ENCODE data around the gene TCTN3. TPM values are rescaled to one million over a fixed set of nuclear protein-coding genes. Genes with fewer than 3 reads are reported as not detected.
A peak's percentile ranks its signal among the peaks of the same experiment; 100 is the strongest.

TCTN3 gene
- total and polyA plus RNA-seq, 2 of the 13 experiments (the other 11 are each of a cell fraction or from before 2014, with no cell fraction given), result 53.3 to 60.0 TPM

GRCh38 chr10:95663496-95663895 is 30.2 kb downstream of the TCTN3 start:
- H3K79me2 ChIP-seq (ENCODE audit: insufficient read depth, low read length), result no peaks in the 10 kb centered on the region
- H2AFZ ChIP-seq (ENCODE audit: low read length), result no peak overlapping the region
- intact Hi-C loops (cut with micrococcal nuclease; ENCODE audit: unreplicated experiment) (no loop called here), in situ Hi-C loops (cut with HindIII; ENCODE audit: extremely low pct_ligation_motif_present, low pct_unique_long_range_greater_than_20kb) (no loop called here)
- no peaks in the 10 kb centered on the region for H4K20me1 ChIP-seq (ENCODE audit: insufficient read depth, low read length)
- 86% methylated on average over 1 of the region's 1 CpG for WGBS (ENCODE audit: low lambda C conversion rate)
- TF ChIP-seq ZNF207 (IDR thresholded peaks at IDR 0.05; ENCODE audit: borderline replicate concordance) (no peak), CENPT (CRISPR knock-in tag; IDR thresholded peaks at IDR 0.05; ENCODE audit: low read depth) (no peak), THAP8 (CRISPR knock-in tag; IDR thresholded peaks at IDR 0.05; ENCODE audit: borderline replicate concordance) (no peak), RERE (CRISPR knock-in tag; IDR thresholded peaks at IDR 0.05; ENCODE audit: low read depth) (no peak), MLLT10 (CRISPR knock-in tag; IDR thresholded peaks at IDR 0.05) (no peak), ZNF781 (CRISPR knock-in tag; IDR thresholded peaks at IDR 0.05; ENCODE audit: borderline replicate concordance, not compliant biosample characterization) (no peak), THRA (CRISPR knock-in tag; IDR thresholded peaks at IDR 0.05; ENCODE audit: borderline replicate concordance) (0 out of 2 replicates have a peak, but pooled peaks have one; percentile 30), ISL2 (CRISPR knock-in tag; IDR thresholded peaks at IDR 0.05) (no peak)
- ATAC-seq, result no peak
- BruUV-seq (replicated peaks), result no TSS peak
- no peak overlapping the region for H3K4me2 ChIP-seq (ENCODE audit: low read depth, low read length)
- no peak for DNase-seq (ENCODE audit: low spot score)
- H3K27me3 ChIP-seq (ENCODE audit: control insufficient read depth in 1 of 2, insufficient read depth in 2 of 2, low read length in 2 of 2), result no peaks in the 10 kb centered on the region
- H3K4me1 ChIP-seq (ENCODE audit: insufficient read depth, low read length), result peaks cover 25% of the 10 kb centered on the region
- H3K4me3 ChIP-seq (replicated peaks in 1 of 3; ENCODE audit: insufficient read depth in 1 of 3, low read depth in 2 of 3, low read length in 3 of 3), result no peak overlapping the region
- H3K9ac ChIP-seq (ENCODE audit: insufficient read depth, low read depth, low read length), result no peak overlapping the region
- ChIA-PET CTCF (ENCODE audit: low intra/inter-chr PET ratio, low total read pairs) (no interaction called here), POLR2A (no interaction called here)
- no peak overlapping the region for H3K27ac ChIP-seq (ENCODE audit: extremely low read length, insufficient read depth, low read length)
- FAIRE-seq, result no peak
- H3K9me3 ChIP-seq (ENCODE audit: low read length), result no peaks in the 10 kb centered on the region
- peaks cover 1 to 13% of the 10 kb centered on the region in 2 experiments; a peak in 3 of 5 replicates for H3K36me3 ChIP-seq (replicated peaks in 1 of 2; ENCODE audit: control insufficient read depth in 1 of 2, insufficient read depth in 2 of 2, low read length in 2 of 2)

Measured in HepG2 (cell line).